HepG2 (cell line): Measurements from ENCODE around the gene MEGF6. TPM values are rescaled to one million over a fixed set of nuclear protein-coding genes. Genes with fewer than 3 reads are reported as not detected.

Experiments used
- ATAC-seq: fragments of 200-7000 bp; cut with Tn5 transposase; 3 replicates; pipeline ENCODE4 v1.9.1; 2020; ENCODE audit warnings: mild to moderate bottlenecking, moderate library complexity
- BruUV-seq: library from RNA; stranded (reverse); fragments of 400-500 nt; replicated peaks from 2 replicates; lab custom pipeline; 2021; lab: Mats Ljungman, UMichigan
- CTCF ChIA-PET: fragments of 300-600 bp; formaldehyde crosslinking; extraction: SDS; loops from one replicate; lab custom pipeline; 2021; ENCODE audit warnings: low total read pairs, inconsistent platforms, low intra/inter-chr PET ratio; lab: Yijun Ruan, JAX
- POLR2A ChIA-PET: fragments of 350-600 bp; sonication (Branson Sonifier 250); formaldehyde crosslinking; loops from one replicate; lab custom pipeline; 2020; ENCODE audit warnings: antibody characterized with exemption, inconsistent platforms; lab: Yijun Ruan, JAX
- DNase-seq: peaks from one replicate; pipeline ENCODE4 v3.0.0-alpha.2; 2015; ENCODE audit warnings: low spot score
- FAIRE-seq: peaks from 3 replicates; lab custom pipeline; 2011; peaks lifted over from hg19 to GRCh38; lab: Jason Lieb, UNC
- H2AFZ ChIP-seq: one replicate; pipeline ENCODE4 v1.6.1; 2011; ENCODE audit warnings: low read length, inconsistent platforms
- H3K27ac ChIP-seq: fragments of 300-600 bp; 3 replicates; pipeline ENCODE4 v1.8.0; 2011; ENCODE audit warnings: mixed run types, mild to moderate bottlenecking, mixed read lengths, low read length, inconsistent platforms; ENCODE audit not compliant: insufficient read depth; ENCODE audit errors: extremely low read length
- H3K27me3 ChIP-seq, 2 experiments: fragments of 200-600 bp in 1 of 2; 2 replicates in 1 of 2; 3 replicates in 1 of 2; pipeline versions ENCODE4 v1.6.0 to v1.8.0; 2011; ENCODE audit warnings: low read length in 2 of 2, mild to moderate bottlenecking in 2 of 2, moderate library complexity in 2 of 2, inconsistent platforms in 1 of 2; ENCODE audit not compliant: insufficient read depth in 2 of 2, control insufficient read depth in 1 of 2
- H3K36me3 ChIP-seq, 2 experiments: fragments of 200-600 bp in 1 of 2; replicated peaks in 1 of 2; 2 replicates in 1 of 2; 3 replicates in 1 of 2; pipeline versions ENCODE4 v1.5.1 to v1.8.0; 2011; ENCODE audit warnings: low read length in 2 of 2, inconsistent platforms in 1 of 2; ENCODE audit not compliant: insufficient read depth in 2 of 2, control insufficient read depth in 1 of 2
- H3K4me1 ChIP-seq: 2 replicates; pipeline ENCODE4 v1.5.1; 2012; ENCODE audit warnings: low read length, inconsistent platforms; ENCODE audit not compliant: insufficient read depth
- H3K4me2 ChIP-seq: 2 replicates; pipeline ENCODE4 v1.6.0; 2011; ENCODE audit warnings: low read depth, low read length, inconsistent platforms
- H3K4me3 ChIP-seq, 3 experiments: fragments of 200-600 bp in 1 of 3; sonication (generic), shearing (Covaris generic) in 1 of 3; replicated peaks in 1 of 3; 2 replicates each; pipeline ENCODE4 v1.5.1; 2011 to 2016; ENCODE audit warnings: low read length in 3 of 3, inconsistent platforms in 2 of 3, low read depth in 2 of 3, mild to moderate bottlenecking in 2 of 3, control low read depth in 1 of 3, mixed read lengths in 1 of 3; ENCODE audit not compliant: insufficient read depth in 1 of 3
- H3K79me2 ChIP-seq: one replicate; pipeline ENCODE4 v1.6.1; 2011; ENCODE audit warnings: low read length, inconsistent platforms; ENCODE audit not compliant: insufficient read depth
- H3K9ac ChIP-seq: 2 replicates; pipeline ENCODE4 v1.6.0; 2011; ENCODE audit warnings: mild to moderate bottlenecking, low read depth, low read length, inconsistent platforms; ENCODE audit not compliant: insufficient read depth
- H3K9me3 ChIP-seq: 2 replicates; pipeline ENCODE4 v1.5.1; 2012; ENCODE audit warnings: mild to moderate bottlenecking, low read length
- H4K20me1 ChIP-seq: 2 replicates; pipeline ENCODE4 v1.6.0; 2011; ENCODE audit warnings: inconsistent platforms, mild to moderate bottlenecking, low read length, moderate library complexity; ENCODE audit not compliant: insufficient read depth
- HOXA9 ChIP-seq: sonication (generic); formaldehyde crosslinking; IDR thresholded peaks from 2 replicates; pipeline ENCODE4 v1.8.1; 2022; ENCODE audit warnings: missing genetic modification reagents, mild to moderate bottlenecking, moderate library complexity, borderline replicate concordance
- KLF12 ChIP-seq: sonication (generic); formaldehyde crosslinking; IDR thresholded peaks from 2 replicates; pipeline ENCODE4 v1.4.0; 2020; ENCODE audit warnings: missing genetic modification reagents, borderline replicate concordance
- MIER3 ChIP-seq: IDR thresholded peaks from 2 replicates; pipeline ENCODE4 v1.6.1; 2016; ENCODE audit warnings: missing compliant biosample characterization, borderline replicate concordance
- NONO ChIP-seq, 2 experiments: fragments of 450-650 bp in 1 of 2; sonication (generic) in 1 of 2; formaldehyde crosslinking in 1 of 2; IDR thresholded peaks in 1 of 2; conservative IDR thresholded peaks in 1 of 2; 2 replicates each; pipeline versions ENCODE4 v1.6.1 to v1.8.0; 2017 to 2022; ENCODE audit warnings: mild to moderate bottlenecking in 1 of 2, missing genetic modification reagents in 1 of 2, moderate library complexity in 1 of 2
- NR2F6 ChIP-seq, 2 experiments: IDR thresholded peaks; 2 replicates each; pipeline ENCODE4 v1.6.1; 2016; ENCODE audit warnings: antibody characterized with exemption in 1 of 2, mild to moderate bottlenecking in 1 of 2
- PATZ1 ChIP-seq: sonication (generic); formaldehyde crosslinking; IDR thresholded peaks from 2 replicates; pipeline ENCODE4 v1.4.0; 2020; ENCODE audit warnings: missing genetic modification reagents
- SAP130 ChIP-seq: IDR thresholded peaks from 2 replicates; pipeline ENCODE4 v1.6.1; 2016; ENCODE audit warnings: low read depth
- SOX6 ChIP-seq, 2 experiments: fragments of 450-650 bp in 1 of 2; sonication (generic) in 1 of 2; formaldehyde crosslinking in 1 of 2; IDR thresholded peaks; 2 replicates each; pipeline versions ENCODE4 v1.4.0 to v1.6.1; 2017 to 2020; ENCODE audit warnings: antibody characterized with exemption in 1 of 2, mild to moderate bottlenecking in 1 of 2, missing genetic modification reagents in 1 of 2
- ZBTB1 ChIP-seq: sonication (generic); formaldehyde crosslinking; IDR thresholded peaks from 2 replicates; pipeline ENCODE4 v1.4.0; 2020; ENCODE audit warnings: missing genetic modification reagents, borderline replicate concordance
- ZNF777 ChIP-seq: sonication (generic); formaldehyde crosslinking; IDR thresholded peaks from 2 replicates; pipeline ENCODE4 v1.4.0; 2020; ENCODE audit warnings: missing genetic modification reagents
- ZNF782 ChIP-seq: sonication (generic); formaldehyde crosslinking; IDR thresholded peaks from 2 replicates; pipeline ENCODE4 v1.4.0; 2020; ENCODE audit warnings: missing genetic modification reagents, mild to moderate bottlenecking, borderline replicate concordance
- ZNF883 ChIP-seq: sonication (generic); formaldehyde crosslinking; IDR thresholded peaks from 2 replicates; pipeline ENCODE4 v1.5.1; 2020; ENCODE audit warnings: mild to moderate bottlenecking, missing genetic modification reagents; ENCODE audit errors: not compliant biosample characterization
- WGBS: methylation state at CpG from one replicate; pipeline ENCODE4 v1.1.6; 2017; ENCODE audit warnings: low lambda C conversion rate; 5-methylcytosine and 5-hydroxymethylcytosine counted together
- in situ Hi-C: cut with HindIII; loops from 2 replicates; pipeline ENCODE4 v1.10.0; 2017; ENCODE audit warnings: low pct_unique_long_range_greater_than_20kb; ENCODE audit not compliant: extremely low pct_ligation_motif_present
- intact Hi-C: fragments of 100-400 bp; cut with micrococcal nuclease; formaldehyde crosslinking; loops from one replicate; pipeline ENCODE4 v1.10.0; 2022; ENCODE audit not compliant: unreplicated experiment
- polyA plus RNA-seq, 8 experiments: library from polyadenylated mRNA; depleted of rRNA in 3 of 8; stranded (reverse) in 7 of 8; unstranded in 1 of 8; fragments of >200 nt; fragmentation: Illumina TruSeq in 4 of 8; extraction: Trizol in 4 of 8; gene quantifications; 2 replicates each; pipeline versions ENCODE4 v1.2.1 to v1.2.3, GENCODE V29; 2011 to 2016; ENCODE audit warnings: low read depth in 4 of 8, missing spikeins in 1 of 8, mixed read lengths in 1 of 8; ENCODE audit not compliant: insufficient read depth in 1 of 8
- total RNA-seq, 5 experiments: library from RNA; depleted of rRNA; stranded (reverse); fragments of >200 nt; fragmentation: Illumina TruSeq; extraction: Trizol; gene quantifications; 2 replicates each; pipeline ENCODE4 v1.2.3, GENCODE V29; 2016; ENCODE audit warnings: low read depth in 1 of 5
- TF ChIP-seq, protein P1 (sequence below): sonication (generic); formaldehyde crosslinking; IDR thresholded peaks from 2 replicates; pipeline ENCODE4 v1.8.0; 2022; ENCODE audit warnings: low read depth, missing genetic modification reagents
- TF ChIP-seq, protein P2 (sequence below), 2 experiments: sonication (generic) in 1 of 2; formaldehyde crosslinking in 1 of 2; IDR thresholded peaks; 2 replicates each; pipeline versions ENCODE4 v1.4.0 to v1.6.1; 2016 to 2020; ENCODE audit warnings: borderline replicate concordance in 1 of 2, low read depth in 1 of 2, mild to moderate bottlenecking in 1 of 2, missing genetic modification reagents in 1 of 2

MEGF6 gene
- total and polyA plus RNA-seq, 2 of the 13 experiments (the other 11 are each of a cell fraction or from before 2014, with no cell fraction given), result 1.9 TPM

DNA sequence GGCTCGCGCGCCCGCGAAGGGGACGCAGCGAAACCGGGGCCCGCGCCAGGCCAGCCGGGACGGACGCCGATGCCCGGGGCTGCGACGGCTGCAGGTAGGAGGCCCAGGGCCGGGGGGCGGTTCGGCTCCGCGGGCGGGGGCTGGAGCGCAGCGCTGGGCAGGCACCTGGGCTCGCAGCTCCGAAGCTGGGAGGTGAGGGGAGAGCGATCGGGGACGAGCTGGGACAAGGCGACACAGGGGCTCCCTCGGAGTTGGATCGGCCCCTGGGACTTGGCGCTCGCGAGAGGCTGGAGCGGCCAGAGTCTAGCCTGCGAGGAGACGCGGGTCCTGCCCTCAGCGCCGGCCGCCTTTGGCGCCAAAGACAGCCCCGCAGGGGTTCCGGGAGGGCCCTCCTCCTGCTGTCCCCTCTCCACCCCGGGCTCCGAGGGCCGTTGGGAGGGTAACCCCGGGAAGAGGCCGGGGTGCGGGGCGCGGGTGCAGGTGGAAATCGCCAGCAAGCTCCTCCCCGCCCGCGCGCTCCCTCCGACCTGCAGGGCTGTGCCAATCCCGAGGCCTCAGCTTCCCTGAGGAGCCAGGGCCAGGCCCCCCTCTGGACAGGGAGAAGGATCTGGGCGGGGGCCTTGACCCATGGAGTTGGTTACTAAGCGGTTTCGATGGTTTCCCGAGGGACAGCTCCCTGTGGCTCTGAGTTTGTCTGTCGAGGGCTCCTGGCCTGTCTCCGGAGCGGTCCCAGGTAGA, 41.4 kb upstream of the MEGF6 start:
- H2AFZ ChIP-seq, result no peak overlapping the region
- H3K27me3 ChIP-seq, result peaks cover 2 to 11% of the 10 kb centered on the region in 2 experiments; a peak in 3 of 5 replicates
- no peaks in the 10 kb centered on the region for H3K36me3 ChIP-seq
- peak overlapping the region; percentile 46 for H3K27ac ChIP-seq
- peaks cover 7% of the 10 kb centered on the region for H3K79me2 ChIP-seq
- H3K9ac ChIP-seq, result peak overlapping the region; percentile 46
- in situ Hi-C loops, result no loop called here
- CTCF ChIA-PET, result no interaction called here
- peak overlapping the region; percentile 58 to 73 (median 66) for H3K4me3 ChIP-seq
- no peaks in the 10 kb centered on the region for H4K20me1 ChIP-seq
- BruUV-seq, result no TSS peak
- intact Hi-C loops, result no loop called here
- ATAC-seq (peak; percentile 65), DNase-seq (peak; percentile 9), FAIRE-seq (no peak)
- WGBS, result 2% methylated on average over 8 of the region's 68 CpGs
- POLR2A ChIA-PET, result interaction anchor here (0.9 to 2.6 kb wide), 4 partner anchors 9 to 119 kb away, joined by 3 to 6 read pairs (median 3); no protein-coding TSS in a partner anchor
- H3K4me2 ChIP-seq, result peak overlapping the region; percentile 86
- H3K9me3 ChIP-seq, result no peaks in the 10 kb centered on the region
- H3K4me1 ChIP-seq, result peaks cover 25% of the 10 kb centered on the region
- TF ChIP-seq ZNF782 (no peak), SAP130 (CRISPR knock-in tag) (no peak), ZBTB1 (CRISPR knock-in tag) (no peak), PATZ1 (CRISPR knock-in tag) (0 out of 2 replicates have a peak, but pooled peaks have one; percentile 19), KLF12 (CRISPR knock-in tag) (no peak), ZNF777 (CRISPR knock-in tag) (peak; percentile 90), SOX6 (IDR thresholded peaks at IDR 0.05) (no peak), SOX6 (CRISPR knock-in tag; IDR thresholded peaks at IDR 0.05) (no peak), NONO (IDR thresholded peaks at IDR 0.05) (no peak), NONO (CRISPR knock-in tag; conservative IDR thresholded peaks at IDR 0.05) (no peak), MIER3 (CRISPR knock-in tag) (no peak), NR2F6 (IDR thresholded peaks at IDR 0.05) (no peak), NR2F6 (CRISPR knock-in tag; IDR thresholded peaks at IDR 0.05) (no peak), HOXA9 (CRISPR knock-in tag) (no peak), ZNF883 (CRISPR knock-in tag) (no peak)
- TF ChIP-seq, protein P1, sequence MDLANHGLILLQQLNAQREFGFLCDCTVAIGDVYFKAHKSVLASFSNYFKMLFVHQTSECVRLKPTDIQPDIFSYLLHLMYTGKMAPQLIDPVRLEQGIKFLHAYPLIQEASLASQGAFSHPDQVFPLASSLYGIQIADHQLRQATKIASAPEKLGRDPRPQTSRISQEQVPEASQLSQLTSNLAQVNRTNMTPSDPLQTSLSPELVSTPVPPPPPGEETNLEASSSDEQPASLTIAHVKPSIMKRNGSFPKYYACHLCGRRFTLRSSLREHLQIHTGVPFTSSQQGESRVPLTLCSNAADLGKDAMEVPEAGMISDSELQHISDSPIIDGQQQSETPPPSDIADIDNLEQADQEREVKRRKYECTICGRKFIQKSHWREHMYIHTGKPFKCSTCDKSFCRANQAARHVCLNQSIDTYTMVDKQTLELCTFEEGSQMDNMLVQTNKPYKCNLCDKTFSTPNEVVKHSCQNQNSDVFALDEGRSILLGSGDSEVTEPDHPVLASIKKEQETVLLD, result no peak
- TF ChIP-seq, protein P2, sequence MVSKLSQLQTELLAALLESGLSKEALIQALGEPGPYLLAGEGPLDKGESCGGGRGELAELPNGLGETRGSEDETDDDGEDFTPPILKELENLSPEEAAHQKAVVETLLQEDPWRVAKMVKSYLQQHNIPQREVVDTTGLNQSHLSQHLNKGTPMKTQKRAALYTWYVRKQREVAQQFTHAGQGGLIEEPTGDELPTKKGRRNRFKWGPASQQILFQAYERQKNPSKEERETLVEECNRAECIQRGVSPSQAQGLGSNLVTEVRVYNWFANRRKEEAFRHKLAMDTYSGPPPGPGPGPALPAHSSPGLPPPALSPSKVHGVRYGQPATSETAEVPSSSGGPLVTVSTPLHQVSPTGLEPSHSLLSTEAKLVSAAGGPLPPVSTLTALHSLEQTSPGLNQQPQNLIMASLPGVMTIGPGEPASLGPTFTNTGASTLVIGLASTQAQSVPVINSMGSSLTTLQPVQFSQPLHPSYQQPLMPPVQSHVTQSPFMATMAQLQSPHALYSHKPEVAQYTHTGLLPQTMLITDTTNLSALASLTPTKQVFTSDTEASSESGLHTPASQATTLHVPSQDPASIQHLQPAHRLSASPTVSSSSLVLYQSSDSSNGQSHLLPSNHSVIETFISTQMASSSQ (IDR thresholded peaks at IDR 0.05; ENCODE audit: low read depth), result no peak
- TF ChIP-seq, protein P2 (CRISPR knock-in tag; IDR thresholded peaks at IDR 0.05; ENCODE audit: borderline replicate concordance), result no peak
